Fibroblast of mammary gland (primary cell): ENCODE data around the gene CKLF.

Source experiments
- DNase-seq: peaks from one replicate; pipeline ENCODE4 v3.0.0-alpha.2; 2010; ENCODE audit warnings: low read depth
- H3K4me3 ChIP-seq: 2 replicates; pipeline ENCODE4 v1.5.1; 2011; ENCODE audit warnings: low read depth, mild to moderate bottlenecking, low read length, moderate library complexity; ENCODE audit not compliant: control insufficient read depth
- CTCF ChIP-seq: conservative IDR thresholded peaks from 2 replicates; pipeline ENCODE4 v1.5.1; 2011; ENCODE audit warnings: low read depth, low read length, inconsistent platforms; ENCODE audit not compliant: control insufficient read depth, insufficient read depth

CKLF gene

DNA sequence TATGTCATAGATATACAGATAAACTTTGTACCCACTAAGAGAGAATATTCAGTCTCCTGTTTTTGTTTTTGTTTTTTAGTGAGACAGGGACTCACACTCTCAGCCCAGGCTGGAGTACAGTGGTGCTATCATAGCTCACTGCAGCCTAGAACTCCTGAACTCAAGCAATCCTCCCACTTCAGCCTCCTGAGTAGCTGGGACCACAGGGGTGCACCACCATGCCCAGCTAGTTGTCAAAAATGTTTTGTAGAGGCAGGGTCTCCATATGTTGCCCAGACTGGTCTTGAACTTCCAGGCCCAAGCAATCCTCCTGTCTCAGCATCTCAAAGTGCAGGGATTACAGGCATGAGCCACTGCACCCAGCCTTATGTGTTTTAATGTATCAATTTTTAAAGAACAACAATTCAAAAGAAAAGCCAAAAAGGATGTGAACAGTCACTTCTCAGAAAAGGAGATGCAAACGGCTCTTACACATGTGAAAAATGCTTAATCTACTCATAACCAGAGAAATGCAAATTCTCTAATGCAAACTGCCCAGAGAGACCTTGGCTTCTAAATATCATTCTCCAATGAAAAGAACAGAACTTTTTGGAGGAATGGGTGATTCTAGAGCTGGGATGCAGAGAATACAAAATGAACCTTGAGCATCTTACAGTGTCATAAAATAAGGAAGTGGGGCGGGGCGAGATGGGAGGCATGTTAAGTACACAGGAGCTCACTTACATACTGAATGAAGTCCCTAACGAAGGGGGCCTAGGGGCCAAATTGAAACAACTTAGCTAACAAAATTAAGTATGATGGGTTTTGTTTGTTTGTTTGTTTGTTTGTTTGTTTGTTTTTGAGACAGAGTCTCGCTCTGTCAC, 44.8 kb downstream of the CKLF start:
- no peak overlapping the region for H3K4me3 ChIP-seq
- no peak for TF ChIP-seq CTCF
- no peak for DNase-seq

- DNase-seq, result no peak
- TF ChIP-seq CTCF, result no peak
Measured at GRCh38 chr16:66598111-66598510, 45.7 kb downstream of the CKLF start.

GRCh38 chr16:66599726-66600125, 47.4 kb downstream of the CKLF start:
- no peak overlapping the region for H3K4me3 ChIP-seq
- DNase-seq, result no peak
- no peak for TF ChIP-seq CTCF

More at GRCh38 chr16:66598111-66598510, 45.7 kb downstream of the CKLF start:
- no peak overlapping the region for H3K4me3 ChIP-seq

- DNase-seq, result peak; percentile 49
- no peak overlapping the region for H3K4me3 ChIP-seq
- no peak for TF ChIP-seq CTCF
Measured at GRCh38 chr16:66600477-66600876, 48.1 kb downstream of the CKLF start.

GRCh38 chr16:66601471-66601870, 49.1 kb downstream of the CKLF start:
- TF ChIP-seq CTCF, result no peak
- no peak overlapping the region for H3K4me3 ChIP-seq
- no peak for DNase-seq

DNA sequence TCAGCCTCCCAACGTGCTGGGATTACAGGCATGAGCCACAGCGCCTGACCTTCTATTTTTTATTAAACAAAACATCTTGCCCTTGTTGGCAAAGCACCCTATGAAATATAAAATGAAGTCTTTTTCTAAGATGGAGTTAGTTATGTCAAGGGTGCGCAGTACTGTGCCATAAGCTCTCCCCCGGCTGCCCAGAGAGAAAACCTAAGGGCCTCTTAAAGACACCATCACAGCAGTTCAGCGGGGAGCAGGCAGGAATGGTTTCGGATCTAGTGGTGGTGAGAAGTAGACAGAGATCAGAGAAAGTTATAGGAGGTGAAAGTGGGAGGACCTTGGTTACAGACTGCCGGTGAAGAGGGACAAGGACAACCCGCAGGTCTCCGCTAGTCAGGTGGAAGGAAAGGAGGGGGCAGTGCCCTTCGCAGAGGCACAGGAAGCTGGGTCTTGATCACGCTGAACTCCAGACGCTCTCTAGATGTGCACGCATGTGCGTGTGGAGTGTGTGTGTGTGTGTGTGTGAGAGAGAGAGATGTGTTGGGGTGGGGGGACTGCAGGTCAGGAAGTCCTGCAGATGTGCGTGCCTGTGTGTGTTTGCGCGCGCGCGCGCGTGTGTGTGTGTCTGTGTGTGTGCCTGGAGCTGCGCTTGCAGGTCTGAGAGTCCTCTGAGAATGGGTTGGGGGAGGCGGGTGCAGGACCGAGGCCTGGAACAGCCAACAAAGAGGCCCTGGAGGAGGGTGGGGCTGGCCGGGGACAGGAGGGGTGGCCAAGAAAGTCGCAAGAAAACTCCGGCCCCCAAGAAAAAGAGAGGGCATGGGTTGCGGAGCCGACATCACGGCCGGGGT, 51.4 kb downstream of the CKLF start:
- peak overlapping the region; percentile 56 for H3K4me3 ChIP-seq
- no peak for TF ChIP-seq CTCF
- DNase-seq, result peak; percentile 51
